Breast epithelium (tissue), 3 donors: ENCODE results near the gene PRDM15.

ENCODE experiments used
- POLR2A ChIP-seq: fragments of 450-650 bp; IDR thresholded peaks from one replicate; pipeline ENCODE4 v1.6.1; 2016; ENCODE audit warnings: antibody characterized with exemption, mild to moderate bottlenecking, moderate library complexity
- POLR2AphosphoS5 ChIP-seq, 3 donors: sonication (generic); formaldehyde crosslinking; IDR thresholded peaks; one replicate each; pipeline ENCODE4 v1.6.1; 2017; ENCODE audit warnings: antibody characterized with exemption in 3 of 3
- TF ChIP-seq, protein P1 (sequence below), 3 donors: fragments of 450-650 bp; IDR thresholded peaks; one replicate each; pipeline ENCODE4 v1.5.1; 2016 to 2017; ENCODE audit warnings: antibody characterized with exemption in 3 of 3, mild to moderate bottlenecking in 3 of 3, moderate library complexity in 3 of 3

DNA sequence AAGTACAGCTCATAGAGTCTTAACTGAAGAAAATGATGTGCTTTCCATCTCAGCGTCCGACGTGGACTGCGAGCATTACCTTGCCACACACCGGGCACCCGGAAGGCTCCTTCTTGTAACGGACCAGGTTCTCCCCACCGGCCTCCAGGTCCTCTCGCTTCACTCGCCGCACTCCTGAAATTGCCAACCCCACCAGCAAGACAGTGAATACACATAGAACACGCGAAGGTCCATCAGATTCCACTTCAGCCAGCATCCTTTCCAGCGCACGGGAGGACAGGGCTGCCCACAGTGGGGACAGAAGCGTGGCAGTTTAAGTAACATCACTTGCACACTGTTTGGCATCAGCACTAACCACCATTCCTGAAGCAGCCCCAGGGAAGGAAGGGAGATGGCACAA lies 53.3 kb downstream of the PRDM15 start:
- TF ChIP-seq, protein P1, sequence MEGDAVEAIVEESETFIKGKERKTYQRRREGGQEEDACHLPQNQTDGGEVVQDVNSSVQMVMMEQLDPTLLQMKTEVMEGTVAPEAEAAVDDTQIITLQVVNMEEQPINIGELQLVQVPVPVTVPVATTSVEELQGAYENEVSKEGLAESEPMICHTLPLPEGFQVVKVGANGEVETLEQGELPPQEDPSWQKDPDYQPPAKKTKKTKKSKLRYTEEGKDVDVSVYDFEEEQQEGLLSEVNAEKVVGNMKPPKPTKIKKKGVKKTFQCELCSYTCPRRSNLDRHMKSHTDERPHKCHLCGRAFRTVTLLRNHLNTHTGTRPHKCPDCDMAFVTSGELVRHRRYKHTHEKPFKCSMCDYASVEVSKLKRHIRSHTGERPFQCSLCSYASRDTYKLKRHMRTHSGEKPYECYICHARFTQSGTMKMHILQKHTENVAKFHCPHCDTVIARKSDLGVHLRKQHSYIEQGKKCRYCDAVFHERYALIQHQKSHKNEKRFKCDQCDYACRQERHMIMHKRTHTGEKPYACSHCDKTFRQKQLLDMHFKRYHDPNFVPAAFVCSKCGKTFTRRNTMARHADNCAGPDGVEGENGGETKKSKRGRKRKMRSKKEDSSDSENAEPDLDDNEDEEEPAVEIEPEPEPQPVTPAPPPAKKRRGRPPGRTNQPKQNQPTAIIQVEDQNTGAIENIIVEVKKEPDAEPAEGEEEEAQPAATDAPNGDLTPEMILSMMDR (IDR thresholded peaks at IDR 0.05) = no peak
- no peak for TF ChIP-seq POLR2AphosphoS5 (IDR thresholded peaks at IDR 0.05)
- no peak for TF ChIP-seq POLR2A
